Measurements from ENCODE around the gene RALB.

DNA sequence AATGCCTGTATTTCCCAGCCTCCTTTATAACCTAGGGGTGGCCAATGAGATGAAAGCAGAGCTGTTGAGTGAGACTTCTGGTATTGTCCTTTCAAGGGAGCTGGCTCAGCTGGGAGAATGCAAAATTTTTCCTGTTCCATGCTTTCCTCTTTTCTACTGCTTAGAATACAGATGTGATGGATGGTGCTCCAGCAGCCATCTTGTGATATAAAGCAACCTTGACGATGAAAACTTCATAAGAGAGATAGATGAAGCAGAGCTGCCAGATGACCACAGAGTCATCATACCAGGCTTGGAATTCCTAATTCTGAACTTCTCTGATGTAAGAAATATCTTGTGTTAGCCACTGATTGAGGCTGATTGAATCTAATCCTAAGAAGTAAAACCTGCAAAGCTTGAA is 81.4 kb downstream of the RALB start:
- TF ChIP-seq, protein P1, sequence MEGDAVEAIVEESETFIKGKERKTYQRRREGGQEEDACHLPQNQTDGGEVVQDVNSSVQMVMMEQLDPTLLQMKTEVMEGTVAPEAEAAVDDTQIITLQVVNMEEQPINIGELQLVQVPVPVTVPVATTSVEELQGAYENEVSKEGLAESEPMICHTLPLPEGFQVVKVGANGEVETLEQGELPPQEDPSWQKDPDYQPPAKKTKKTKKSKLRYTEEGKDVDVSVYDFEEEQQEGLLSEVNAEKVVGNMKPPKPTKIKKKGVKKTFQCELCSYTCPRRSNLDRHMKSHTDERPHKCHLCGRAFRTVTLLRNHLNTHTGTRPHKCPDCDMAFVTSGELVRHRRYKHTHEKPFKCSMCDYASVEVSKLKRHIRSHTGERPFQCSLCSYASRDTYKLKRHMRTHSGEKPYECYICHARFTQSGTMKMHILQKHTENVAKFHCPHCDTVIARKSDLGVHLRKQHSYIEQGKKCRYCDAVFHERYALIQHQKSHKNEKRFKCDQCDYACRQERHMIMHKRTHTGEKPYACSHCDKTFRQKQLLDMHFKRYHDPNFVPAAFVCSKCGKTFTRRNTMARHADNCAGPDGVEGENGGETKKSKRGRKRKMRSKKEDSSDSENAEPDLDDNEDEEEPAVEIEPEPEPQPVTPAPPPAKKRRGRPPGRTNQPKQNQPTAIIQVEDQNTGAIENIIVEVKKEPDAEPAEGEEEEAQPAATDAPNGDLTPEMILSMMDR (IDR thresholded peaks at IDR 0.05), result no peak
- TF ChIP-seq POLR2A (IDR thresholded peaks at IDR 0.05) (no peak), POLR2AphosphoS5 (IDR thresholded peaks at IDR 0.05) (no peak), EP300 (IDR thresholded peaks at IDR 0.05; ENCODE audit: low read depth) (no peak)

All from transverse colon (tissue), 4 donors.